Measurements from ENCODE around the gene IQCC.

The IQCC gene

DNA sequence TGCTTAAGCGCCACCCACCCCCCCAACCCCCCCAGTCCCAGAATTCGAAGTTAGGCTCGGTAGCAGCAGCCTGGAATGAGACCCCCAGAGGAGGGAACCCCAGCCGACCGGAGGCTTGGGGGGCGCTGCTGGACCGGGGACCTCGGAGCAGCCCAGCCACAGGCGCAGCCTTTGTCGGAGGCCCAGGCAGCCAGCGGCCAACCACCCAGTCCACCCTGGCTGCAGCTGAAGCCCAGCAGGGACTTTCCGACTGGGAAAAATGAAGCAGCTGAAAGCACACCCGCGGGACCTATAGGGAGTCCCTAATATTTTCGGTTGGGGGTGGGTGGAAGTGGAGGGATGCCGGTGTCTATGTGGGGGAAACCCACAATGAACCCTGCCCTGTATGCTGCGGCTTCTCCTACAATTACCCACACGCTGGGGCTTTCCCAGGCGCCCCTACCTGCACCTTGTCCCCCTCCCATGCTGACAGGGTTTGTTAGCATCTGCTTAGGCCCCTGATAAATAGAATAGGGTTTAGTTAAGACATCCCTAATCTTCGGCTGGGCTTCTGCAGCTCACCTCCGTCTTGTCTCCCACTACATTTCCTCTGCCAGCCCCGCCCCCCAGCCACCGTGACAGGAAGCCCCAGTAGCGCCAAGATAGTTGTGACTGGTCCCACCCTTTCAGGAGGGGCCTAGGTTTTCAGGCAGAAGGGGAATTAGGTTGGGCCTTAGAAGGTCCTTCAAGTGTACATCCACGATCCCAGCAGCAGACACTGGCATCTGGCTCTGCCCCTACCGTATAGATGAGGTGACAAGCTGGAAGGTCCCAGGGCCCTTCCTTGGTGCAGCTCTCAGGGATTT is 4.2 kb upstream of the IQCC start:
- Mint-ChIP-seq H3K9me3 (no peaks in the 10 kb centered on the region), H3K27me3 (no peaks in the 10 kb centered on the region), H3K36me3 (ENCODE audit: low read depth) (peaks cover 20% of the 10 kb centered on the region), H3K27ac (peak overlapping the region; percentile 87), H3K4me3 (peak overlapping the region; percentile 75), H3K4me1 (ENCODE audit: low read depth) (peaks cover 77% of the 10 kb centered on the region)

DNA sequence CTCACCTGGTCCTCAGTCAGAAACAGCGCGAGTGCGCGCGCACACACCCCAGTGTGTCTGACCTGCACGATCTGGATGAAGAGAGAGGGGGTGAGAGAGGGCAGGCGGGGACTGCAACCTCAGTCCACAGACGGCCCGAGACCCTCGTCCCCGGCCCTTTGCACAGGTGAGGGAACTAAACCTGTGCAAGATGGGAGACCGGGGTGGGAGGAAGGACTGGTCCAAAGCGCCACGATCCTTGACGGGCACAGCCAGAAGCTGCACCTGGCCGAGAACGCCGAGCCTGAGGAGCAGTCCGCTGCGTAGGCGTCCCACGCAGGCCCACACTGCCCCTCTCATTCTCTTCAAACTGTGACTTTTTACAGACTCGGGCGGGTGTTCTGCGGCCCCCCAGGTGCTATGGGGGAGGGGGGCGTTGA is 519 bp upstream of the IQCC start:
- H3K4me3 Mint-ChIP-seq: peak overlapping the region; percentile 89
- H3K27me3 Mint-ChIP-seq: no peaks in the 10 kb centered on the region
- no peak overlapping the region for H3K27ac Mint-ChIP-seq
- peaks cover 6% of the 10 kb centered on the region for H3K36me3 Mint-ChIP-seq (ENCODE audit: low read depth)
- peaks cover 56% of the 10 kb centered on the region for H3K4me1 Mint-ChIP-seq (ENCODE audit: low read depth)
- no peaks in the 10 kb centered on the region for H3K9me3 Mint-ChIP-seq

DNA sequence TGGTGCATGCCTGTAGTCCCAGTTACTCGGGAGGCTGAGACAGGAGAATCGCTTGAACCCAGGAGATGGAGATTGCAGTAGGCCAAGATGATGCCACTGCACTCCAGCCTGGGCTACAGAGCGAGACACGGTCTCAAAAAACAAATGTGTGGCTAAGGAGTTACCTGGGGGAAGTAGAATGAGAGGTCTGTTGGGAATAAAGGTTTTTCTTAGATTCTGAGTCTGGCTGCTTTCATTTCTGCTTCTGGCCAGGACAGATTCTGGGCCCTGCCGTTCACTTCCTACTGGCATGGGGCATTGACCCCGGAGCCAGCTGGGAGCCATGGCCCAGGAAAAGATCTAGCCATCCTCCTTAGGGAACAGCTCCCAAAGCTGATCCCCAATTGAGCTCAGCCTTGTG is 3.0 kb downstream of the IQCC start:
- Mint-ChIP-seq H3K9me3 (no peaks in the 10 kb centered on the region), H3K27ac (no peak overlapping the region), H3K4me3 (no peak overlapping the region), H3K27me3 (no peaks in the 10 kb centered on the region), H3K4me1 (ENCODE audit: low read depth) (peaks cover 30% of the 10 kb centered on the region), H3K36me3 (ENCODE audit: low read depth) (peaks cover 6% of the 10 kb centered on the region)

DNA sequence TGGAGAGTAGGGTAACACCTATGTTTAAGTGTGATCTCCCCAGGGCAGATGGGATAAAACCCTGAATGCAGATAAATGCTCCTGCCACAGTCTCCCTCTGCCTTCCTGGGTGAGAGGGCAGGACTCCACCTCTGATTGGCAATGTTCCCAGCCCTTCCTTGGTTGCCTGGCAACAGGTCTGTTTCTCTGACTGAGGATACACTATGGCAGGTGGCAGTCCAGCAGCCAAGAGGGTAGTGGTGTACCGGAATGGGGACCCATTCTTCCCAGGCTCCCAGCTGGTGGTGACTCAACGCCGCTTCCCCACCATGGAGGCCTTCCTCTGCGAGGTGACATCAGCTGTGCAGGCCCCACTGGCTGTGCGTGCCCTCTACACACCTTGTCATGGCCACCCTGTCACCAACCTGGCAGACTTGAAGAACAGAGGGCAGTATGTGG is 3.4 kb downstream of the IQCC start, which contains the start of gene DCDC2B:
DCDC2B (plus strand) TSS at position 199 of the 438 bp plus-strand sequence; CDS start at position 204, 5 bp downstream.
- H3K9me3 Mint-ChIP-seq: no peaks in the 10 kb centered on the region
- peaks cover 28% of the 10 kb centered on the region for H3K4me1 Mint-ChIP-seq (ENCODE audit: low read depth)
- no peak within 1 kb of the TSS for H3K27ac Mint-ChIP-seq
- no peaks in the 10 kb centered on the region for H3K27me3 Mint-ChIP-seq
- no peak within 1 kb of the TSS for H3K4me3 Mint-ChIP-seq
- peaks cover 6% of the 10 kb centered on the region for H3K36me3 Mint-ChIP-seq (ENCODE audit: low read depth)

DNA sequence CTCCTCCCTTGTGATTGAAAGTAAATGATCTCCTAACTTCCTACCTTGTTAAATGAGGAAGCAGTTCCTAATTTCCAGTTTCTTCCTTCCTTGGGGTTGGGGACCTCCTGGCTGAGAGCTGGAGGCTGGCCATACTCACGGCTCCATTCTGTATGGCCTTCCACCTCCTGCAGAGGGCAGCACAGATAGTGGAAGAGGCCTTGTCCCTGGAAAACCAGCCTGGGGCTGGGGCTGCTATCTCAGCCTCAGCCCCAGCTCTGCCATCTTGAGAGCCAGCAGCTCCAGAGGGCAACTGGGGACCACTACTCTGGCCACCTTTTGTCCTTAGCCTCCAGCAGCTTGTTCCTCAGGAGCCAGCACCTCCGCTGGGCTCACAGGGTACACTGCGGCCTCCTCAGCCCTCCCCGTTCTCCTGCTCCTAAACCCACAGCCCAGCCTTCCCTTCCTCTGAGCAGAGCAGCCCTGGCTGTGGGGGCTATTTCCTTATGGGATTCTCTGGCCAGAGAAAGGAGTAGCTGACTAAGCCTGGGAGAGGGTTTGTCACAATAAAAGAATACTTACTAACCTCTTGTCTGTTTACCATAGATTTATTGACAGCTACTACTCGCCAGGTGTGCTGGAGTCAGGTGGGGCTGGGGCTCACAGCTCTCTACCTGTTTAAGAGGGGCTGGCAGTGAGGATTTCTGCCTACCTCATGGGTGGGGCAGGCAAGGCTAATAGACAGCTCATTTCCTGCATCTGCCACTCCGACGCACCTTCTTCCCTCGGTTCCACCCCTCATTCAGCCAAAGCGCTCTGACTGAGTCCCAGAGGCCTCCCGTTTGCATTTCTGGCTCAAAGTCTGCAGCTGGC is 10.4 kb downstream of the IQCC start:
- H3K9me3 Mint-ChIP-seq: no peaks in the 10 kb centered on the region
- H3K4me1 Mint-ChIP-seq (ENCODE audit: low read depth): peaks cover 6% of the 10 kb centered on the region
- H3K4me3 Mint-ChIP-seq: no peak overlapping the region
- H3K27ac Mint-ChIP-seq: no peak overlapping the region
- peaks cover 9% of the 10 kb centered on the region for H3K36me3 Mint-ChIP-seq (ENCODE audit: low read depth)
- no peaks in the 10 kb centered on the region for H3K27me3 Mint-ChIP-seq

DNA sequence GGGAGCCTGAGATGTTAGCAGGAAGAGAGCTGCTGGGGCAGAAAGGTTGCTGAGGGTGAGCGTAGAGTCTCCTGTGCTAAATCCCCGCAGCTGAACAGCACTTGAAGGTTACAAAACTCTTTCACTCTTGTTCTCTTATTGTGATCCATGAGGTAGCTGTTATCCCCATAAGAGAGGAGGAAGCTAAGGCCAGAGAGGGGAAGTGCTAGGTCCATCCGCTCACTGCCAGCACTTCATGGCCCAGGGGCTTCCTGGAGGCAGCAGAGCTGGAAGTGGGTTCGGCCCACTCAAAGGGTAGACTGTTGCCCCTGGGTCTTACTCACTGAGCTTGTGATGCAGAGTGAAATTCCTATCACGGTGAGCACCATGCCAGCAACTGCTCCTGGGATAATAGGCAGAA is 11.1 kb downstream of the IQCC start:
- Mint-ChIP-seq H3K27ac (no peak overlapping the region), H3K4me3 (no peak overlapping the region), H3K4me1 (ENCODE audit: low read depth) (peaks cover 13% of the 10 kb centered on the region), H3K36me3 (ENCODE audit: low read depth) (peaks cover 9% of the 10 kb centered on the region), H3K27me3 (no peaks in the 10 kb centered on the region), H3K9me3 (no peaks in the 10 kb centered on the region)

DNA sequence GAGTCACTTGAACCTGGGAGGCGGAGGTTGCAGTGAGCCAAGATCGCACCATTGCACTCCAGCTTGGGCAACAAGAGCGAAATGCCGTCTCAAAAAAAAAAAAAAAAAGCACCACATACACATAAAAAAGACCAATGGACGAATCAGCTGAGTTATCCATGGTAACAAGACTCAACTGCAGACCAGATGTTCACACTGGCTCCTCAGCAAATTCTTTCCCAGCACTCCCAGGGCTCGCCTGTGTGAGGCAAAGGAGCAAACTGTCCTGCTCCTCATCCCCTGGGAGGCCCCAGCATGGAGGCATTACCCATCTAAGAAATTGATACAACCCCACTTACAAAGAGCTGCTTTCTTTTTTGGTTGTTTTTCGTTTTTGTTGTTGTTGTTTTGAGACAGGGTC is 13.6 kb downstream of the IQCC start:
- H3K36me3 Mint-ChIP-seq (ENCODE audit: low read depth): peaks cover 24% of the 10 kb centered on the region
- no peak overlapping the region for H3K4me3 Mint-ChIP-seq
- peaks cover 29% of the 10 kb centered on the region for H3K4me1 Mint-ChIP-seq (ENCODE audit: low read depth)
- no peak overlapping the region for H3K27ac Mint-ChIP-seq
- no peaks in the 10 kb centered on the region for H3K9me3 Mint-ChIP-seq
- H3K27me3 Mint-ChIP-seq: no peaks in the 10 kb centered on the region

DNA sequence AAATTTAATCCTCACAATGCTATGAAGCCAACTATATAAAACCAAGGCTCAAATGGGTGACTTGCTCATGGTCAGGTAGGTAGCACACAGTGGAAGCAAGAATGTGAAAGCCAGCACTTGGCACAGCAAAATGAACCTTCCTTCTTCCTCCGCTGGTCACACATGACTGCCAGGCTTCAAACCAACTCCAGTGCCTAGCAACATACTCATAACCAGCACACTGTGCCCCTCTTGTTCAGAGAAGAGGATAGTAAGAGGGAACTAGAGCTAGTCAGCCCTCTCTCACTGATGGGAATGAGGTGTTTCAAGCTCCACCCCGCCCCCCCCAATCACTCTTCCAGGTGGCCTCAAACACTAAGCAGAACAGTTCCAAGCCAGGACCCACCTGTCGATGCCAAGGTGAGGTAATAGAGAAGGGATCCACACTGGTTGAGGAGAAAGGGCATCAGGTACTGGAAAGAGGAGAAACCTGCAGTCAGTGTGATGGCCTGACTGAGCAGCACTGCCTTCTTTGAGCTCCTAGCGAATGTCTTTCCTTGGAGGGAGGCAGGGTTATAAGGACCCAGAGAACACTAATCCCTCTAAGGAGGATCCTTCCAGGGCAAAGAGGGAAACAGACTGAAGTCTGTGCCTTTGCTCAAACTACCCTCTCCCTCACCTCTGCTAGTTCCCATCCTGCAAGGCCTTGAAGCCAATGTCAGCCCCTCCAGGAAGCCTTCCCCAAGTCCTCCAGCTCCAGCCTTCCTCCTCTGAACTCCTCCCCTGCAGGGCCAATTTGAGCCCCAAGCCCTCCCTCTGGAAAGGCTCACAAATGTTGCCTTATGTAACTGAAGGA is 15.5 kb downstream of the IQCC start:
- Mint-ChIP-seq H3K27ac (peak overlapping the region; percentile 93), H3K36me3 (ENCODE audit: low read depth) (peaks cover 35% of the 10 kb centered on the region), H3K4me3 (peak overlapping the region; percentile 92), H3K9me3 (no peaks in the 10 kb centered on the region), H3K27me3 (no peaks in the 10 kb centered on the region), H3K4me1 (ENCODE audit: low read depth) (peaks cover 38% of the 10 kb centered on the region)

DNA sequence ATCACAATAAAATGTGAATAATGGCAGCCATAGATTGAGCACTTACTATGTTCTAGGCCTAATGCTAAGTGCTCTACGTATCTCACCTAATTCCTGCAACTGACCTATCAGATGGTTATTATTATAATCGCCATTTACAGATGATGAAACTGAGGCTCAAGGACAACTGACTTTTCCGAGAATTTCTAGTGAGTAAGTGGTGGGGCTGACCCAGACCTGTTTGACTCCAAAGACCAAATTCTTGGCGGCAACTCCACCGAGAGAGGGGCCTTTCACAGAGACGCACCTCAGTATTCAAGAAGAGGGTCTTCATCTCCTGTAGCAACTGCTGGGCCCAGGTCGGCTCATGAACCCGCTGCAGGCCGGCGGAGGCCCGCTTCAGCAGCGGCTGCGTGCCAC is 16.1 kb downstream of the IQCC start:
- Mint-ChIP-seq H3K9me3 (no peaks in the 10 kb centered on the region), H3K36me3 (ENCODE audit: low read depth) (peaks cover 34% of the 10 kb centered on the region), H3K4me3 (peak overlapping the region; percentile 92), H3K27me3 (no peaks in the 10 kb centered on the region), H3K4me1 (ENCODE audit: low read depth) (peaks cover 38% of the 10 kb centered on the region), H3K27ac (peak overlapping the region; percentile 93)

DNA sequence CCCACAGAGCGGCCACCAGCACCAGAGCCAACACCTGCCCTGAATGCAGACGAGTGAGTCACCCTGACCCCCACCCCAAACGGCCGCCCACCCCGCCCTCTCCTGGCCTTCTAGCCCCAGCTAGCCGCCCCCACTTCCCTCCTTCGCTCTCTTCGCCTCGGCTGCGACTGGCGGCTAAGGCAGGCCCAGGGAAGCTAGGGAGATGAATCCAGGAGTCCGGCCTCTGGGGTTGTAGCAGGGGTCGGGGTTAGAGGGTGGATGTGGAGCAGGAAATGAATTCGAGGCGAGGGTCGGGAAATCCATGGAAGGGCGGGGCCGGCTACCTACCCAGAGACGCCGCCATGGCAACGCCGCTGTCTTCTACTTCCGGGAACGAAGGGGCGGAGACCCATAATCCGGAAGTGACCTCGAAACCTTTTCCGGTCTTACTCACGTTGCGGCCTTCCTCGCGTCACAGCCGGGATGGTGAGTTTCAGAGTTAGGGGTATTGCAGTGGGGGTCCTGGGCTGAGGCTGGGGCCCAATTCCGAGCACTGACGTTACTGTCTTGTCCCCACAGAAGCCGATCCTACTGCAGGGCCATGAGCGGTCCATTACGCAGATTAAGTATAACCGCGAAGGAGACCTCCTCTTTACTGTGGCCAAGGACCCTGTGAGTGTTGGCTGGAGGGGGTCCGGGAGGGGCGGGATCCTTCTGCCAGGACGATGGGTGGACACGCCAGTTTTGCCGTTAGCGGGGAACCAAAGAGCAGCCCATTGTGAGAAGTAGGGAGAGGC is 16.7 kb downstream of the IQCC start, which contains the start of the genes EIF3I and TMEM234:
EIF3I (plus strand) TSS at position 428 of the 776 bp plus-strand sequence; CDS start at position 463, 35 bp downstream.
TMEM234 (minus strand) TSS at position 374 of the 776 bp plus-strand sequence; CDS start at position 343, 31 bp downstream.
- Mint-ChIP-seq H3K36me3 (ENCODE audit: low read depth) (peaks cover 35% of the 10 kb centered on the region), H3K27me3 (no peaks in the 10 kb centered on the region), H3K9me3 (no peaks in the 10 kb centered on the region), H3K4me1 (ENCODE audit: low read depth) (peaks cover 38% of the 10 kb centered on the region), H3K4me3 (peak within 1 kb of the TSS; percentile 92), H3K27ac (peak within 1 kb of the TSS; percentile 93)

DNA sequence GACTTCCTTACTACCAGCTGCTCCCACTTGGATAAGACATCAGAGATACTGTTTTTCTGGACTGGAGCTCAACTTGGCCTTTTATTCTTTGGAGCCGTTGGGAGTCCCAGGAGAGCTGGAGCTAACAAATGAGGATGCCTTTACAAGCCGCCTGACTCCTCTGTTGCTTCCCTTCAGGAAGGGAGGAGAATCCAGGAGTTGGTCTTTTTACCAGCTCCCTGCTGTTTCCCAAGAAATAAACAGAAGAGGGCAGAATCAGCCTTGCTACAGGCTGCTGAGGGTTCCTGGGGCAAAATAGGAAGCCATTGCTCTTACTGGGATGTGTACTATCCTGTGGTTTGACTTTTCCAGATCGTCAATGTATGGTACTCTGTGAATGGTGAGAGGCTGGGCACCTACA is 18.2 kb downstream of the IQCC start:
- peak overlapping the region; percentile 93 for H3K27ac Mint-ChIP-seq
- peak overlapping the region; percentile 92 for H3K4me3 Mint-ChIP-seq
- H3K4me1 Mint-ChIP-seq (ENCODE audit: low read depth): peaks cover 38% of the 10 kb centered on the region
- no peaks in the 10 kb centered on the region for H3K9me3 Mint-ChIP-seq
- peaks cover 50% of the 10 kb centered on the region for H3K36me3 Mint-ChIP-seq (ENCODE audit: low read depth)
- no peaks in the 10 kb centered on the region for H3K27me3 Mint-ChIP-seq

DNA sequence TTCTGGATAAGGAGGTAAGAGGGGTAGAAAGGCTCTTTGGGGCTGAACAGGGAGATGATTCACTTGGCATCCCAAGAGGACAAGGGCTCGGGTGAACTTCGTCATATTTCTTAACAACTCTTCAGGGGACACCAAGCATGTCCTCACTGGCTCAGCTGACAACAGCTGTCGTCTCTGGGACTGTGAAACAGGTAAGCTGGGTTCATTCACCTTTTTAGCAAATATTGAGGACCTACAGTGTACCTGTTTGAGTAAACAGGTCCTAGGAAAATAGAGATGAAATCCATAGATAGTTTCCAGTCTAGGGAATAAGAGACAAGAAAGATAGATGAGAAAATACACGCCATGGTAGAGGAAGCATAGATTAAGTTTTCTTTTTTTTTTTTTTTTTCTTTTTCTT is 18.8 kb downstream of the IQCC start:
- Mint-ChIP-seq H3K4me3 (peak overlapping the region; percentile 92), H3K4me1 (ENCODE audit: low read depth) (peaks cover 38% of the 10 kb centered on the region), H3K27me3 (no peaks in the 10 kb centered on the region), H3K36me3 (ENCODE audit: low read depth) (peaks cover 56% of the 10 kb centered on the region), H3K27ac (peak overlapping the region; percentile 65), H3K9me3 (no peaks in the 10 kb centered on the region)

DNA sequence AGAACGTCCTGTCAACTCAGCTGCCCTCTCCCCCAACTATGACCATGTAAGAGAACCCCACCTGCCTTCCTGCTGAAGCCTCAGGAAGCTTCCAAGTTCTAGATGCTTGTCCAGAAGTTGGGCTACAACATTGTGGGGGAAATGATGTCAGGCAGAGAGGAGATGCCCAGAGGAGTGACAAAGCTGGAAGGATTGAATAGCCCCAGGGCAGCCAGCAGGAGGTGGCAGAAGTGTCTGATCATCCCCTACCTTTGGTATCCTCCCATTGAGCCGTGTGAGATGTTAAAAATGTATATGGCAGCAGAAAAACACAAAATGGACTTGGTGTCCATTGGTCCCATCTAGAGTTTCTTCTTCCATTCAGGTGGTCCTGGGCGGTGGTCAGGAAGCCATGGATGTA is 23.3 kb downstream of the IQCC start:
- no peaks in the 10 kb centered on the region for H3K9me3 Mint-ChIP-seq
- H3K27me3 Mint-ChIP-seq: no peaks in the 10 kb centered on the region
- H3K27ac Mint-ChIP-seq: peak overlapping the region; percentile 18
- H3K4me1 Mint-ChIP-seq (ENCODE audit: low read depth): peaks cover 11% of the 10 kb centered on the region
- H3K4me3 Mint-ChIP-seq: no peak overlapping the region
- H3K36me3 Mint-ChIP-seq (ENCODE audit: low read depth): peaks cover 57% of the 10 kb centered on the region
